GM18520 (cell line): ENCODE measurements around the gene FAM131C.
A peak's percentile ranks its signal among the peaks of the same experiment; 100 is the strongest.
"Not testable (repeated sequence)": the region's sequence is repeated elsewhere in the genome, so short reads cannot be mapped to it uniquely, and the experiment has no call there.

ENCODE experiments used
- ATAC-seq: cut with Tn5 transposase; IDR thresholded peaks from one replicate; pipeline ENCODE4 v1.9.1; 2021; ENCODE audit not compliant: unreplicated experiment

Gene FAM131C

GRCh38 chr1:16073490-16074119 is at the start of gene FAM131C:
Gene FAM131C, minus strand, starts transcription at chr1:16073651. Its CDS starts 209 bp downstream, at chr1:16073442.
- peak; percentile 48 for ATAC-seq

GRCh38 chr1:16122916-16123315 is 49.5 kb upstream of the FAM131C start:
- ATAC-seq = no peak

- ATAC-seq = no peak
Observed at GRCh38 chr1:16122350-16122881, 49.0 kb upstream of the FAM131C start.

GRCh38 chr1:16120940-16121410 is 47.5 kb upstream of the FAM131C start:
- ATAC-seq = no peak

GRCh38 chr1:16120407-16120806 is 47.0 kb upstream of the FAM131C start:
- ATAC-seq = no peak

- ATAC-seq = no peak
Observed at GRCh38 chr1:16119926-16120325, 46.5 kb upstream of the FAM131C start.

- no peak for ATAC-seq
Observed at GRCh38 chr1:16119504-16119903, 46.1 kb upstream of the FAM131C start.

GRCh38 chr1:16118706-16119105 is 45.3 kb upstream of the FAM131C start:
- ATAC-seq = no peak

- ATAC-seq = no peak
Observed at GRCh38 chr1:16117936-16118335, 44.5 kb upstream of the FAM131C start.

- no peak for ATAC-seq
Observed at GRCh38 chr1:16117369-16117768, 43.9 kb upstream of the FAM131C start.

GRCh38 chr1:16116625-16117024 is 43.2 kb upstream of the FAM131C start:
- no peak for ATAC-seq

GRCh38 chr1:16116002-16116401 is 42.6 kb upstream of the FAM131C start:
- ATAC-seq = no peak

GRCh38 chr1:16115468-16115983 is 42.1 kb upstream of the FAM131C start:
- ATAC-seq = no peak

GRCh38 chr1:16114527-16115467 is 41.3 kb upstream of the FAM131C start:
- ATAC-seq = no peak

- no peak for ATAC-seq
Observed at GRCh38 chr1:16112596-16113555, 39.4 kb upstream of the FAM131C start.

GRCh38 chr1:16111771-16112595 is 38.5 kb upstream of the FAM131C start:
- no peak for ATAC-seq

- no peak for ATAC-seq
Observed at GRCh38 chr1:16110884-16111283, 37.4 kb upstream of the FAM131C start.

- no peak for ATAC-seq
Observed at GRCh38 chr1:16110456-16110855, 37.0 kb upstream of the FAM131C start.

- ATAC-seq = no peak
Observed at GRCh38 chr1:16109571-16109970, 36.1 kb upstream of the FAM131C start.

- not testable (repeated sequence) for ATAC-seq
Observed at GRCh38 chr1:16107039-16107438, 33.6 kb upstream of the FAM131C start.
